ENCODE measurements around the gene HSD3B1.
"Not testable (repeated sequence)": the region's sequence is repeated elsewhere in the genome, so short reads cannot be mapped to it uniquely, and the experiment has no call there.

The HSD3B1 gene

GRCh38 chr1:119554183-119554582 lies 47.2 kb downstream of the HSD3B1 start:
- TF ChIP-seq ZNF274 (IDR thresholded peaks at IDR 0.05; ENCODE audit: low read depth, low read length), result no peak
- H3K4me3 ChIP-seq (ENCODE audit: low read length), result no peak overlapping the region

- H3K4me3 ChIP-seq (ENCODE audit: low read length), result no peak overlapping the region
- no peak for TF ChIP-seq ZNF274 (IDR thresholded peaks at IDR 0.05; ENCODE audit: low read depth, low read length)
Measured at GRCh38 chr1:119556423-119556822, 49.4 kb downstream of the HSD3B1 start.

GRCh38 chr1:119560402-119560801 lies 53.4 kb downstream of the HSD3B1 start:
- not testable (repeated sequence) for H3K4me3 ChIP-seq (ENCODE audit: low read length)

GRCh38 chr1:119564548-119564947 lies 57.5 kb downstream of the HSD3B1 start:
- no peak overlapping the region for H3K4me3 ChIP-seq (ENCODE audit: low read length)
- no peak for TF ChIP-seq ZNF274 (IDR thresholded peaks at IDR 0.05; ENCODE audit: low read depth, low read length)
